Tibial artery (tissue), 4 donors: Measurements from ENCODE around the gene DTNB.
A peak's percentile ranks its signal among the peaks of the same experiment; 100 is the strongest.

ENCODE experiments used
- DNase-seq, 2 donors: peaks; one replicate each; pipeline ENCODE4 v3.0.0-alpha.2; 2019
- H3K27ac ChIP-seq, 2 donors: fragments of 200-600 bp; sonication (generic) in 1 of 2; 1 replicate in 1 of 2; 2 replicates in 1 of 2; pipeline ENCODE4 v1.5.1; 2018 to 2019; ENCODE audit warnings: mild to moderate bottlenecking in 1 of 2
- H3K27me3 ChIP-seq, 2 donors: fragments of 200-600 bp; sonication (generic) in 1 of 2; one replicate each; pipeline versions ENCODE4 v1.5.1 to v1.6.0; 2016 to 2019
- H3K36me3 ChIP-seq, 3 donors: fragments of 200-600 bp; sonication (generic) in 2 of 3; one replicate each; pipeline ENCODE4 v1.5.1; 2016 to 2019; ENCODE audit warnings: mild to moderate bottlenecking in 2 of 3
- H3K4me1 ChIP-seq, 4 donors: fragments of 200-600 bp; sonication (generic) in 2 of 4; 1 replicate in 3 of 4; 2 replicates in 1 of 4; pipeline ENCODE4 v1.5.1; 2016 to 2019
- H3K4me3 ChIP-seq, 2 donors: fragments of 200-600 bp; sonication (generic) in 1 of 2; 1 replicate in 1 of 2; 2 replicates in 1 of 2; pipeline ENCODE4 v1.5.1; 2018 to 2019; ENCODE audit warnings: mild to moderate bottlenecking in 2 of 2
- H3K9me3 ChIP-seq, 3 donors: fragments of 200-600 bp; sonication (generic) in 1 of 3; one replicate each; pipeline ENCODE4 v1.5.1; 2016 to 2019
- intact Hi-C: fragments of 100-400 bp; cut with DNase I; formaldehyde crosslinking; loops from one replicate; pipeline ENCODE4 v1.15.0; 2023; ENCODE audit warnings: low total_unique reads
- TF ChIP-seq, protein P1 (sequence below), 2 experiments: fragments of 200-600 bp in 1 of 2; fragments of 450-650 bp in 1 of 2; IDR thresholded peaks; one replicate each; pipeline ENCODE4 v1.5.1; 2017 to 2019; ENCODE audit warnings: antibody characterized with exemption in 2 of 2, mild to moderate bottlenecking in 1 of 2, moderate library complexity in 1 of 2

DTNB gene

DNA sequence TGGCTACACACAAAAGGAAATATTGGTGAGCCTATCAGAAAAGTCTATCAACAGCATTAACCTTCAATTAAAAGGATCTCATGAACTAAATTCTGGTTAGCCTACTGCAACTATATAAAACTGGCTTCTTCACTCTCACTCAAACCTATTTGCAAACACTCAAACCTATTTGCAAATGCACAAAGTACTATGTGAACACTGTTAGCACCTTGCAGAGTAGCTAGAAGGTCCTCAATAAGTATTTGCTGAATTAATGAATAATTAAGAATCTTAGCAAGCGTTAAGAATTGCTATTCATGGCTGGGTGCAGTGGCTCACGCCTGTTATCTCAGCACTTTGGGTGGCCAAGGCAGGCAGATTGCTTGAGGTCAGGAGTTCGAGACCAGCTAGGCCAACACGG is 150.3 kb downstream of the DTNB start:
- TF ChIP-seq, protein P1, sequence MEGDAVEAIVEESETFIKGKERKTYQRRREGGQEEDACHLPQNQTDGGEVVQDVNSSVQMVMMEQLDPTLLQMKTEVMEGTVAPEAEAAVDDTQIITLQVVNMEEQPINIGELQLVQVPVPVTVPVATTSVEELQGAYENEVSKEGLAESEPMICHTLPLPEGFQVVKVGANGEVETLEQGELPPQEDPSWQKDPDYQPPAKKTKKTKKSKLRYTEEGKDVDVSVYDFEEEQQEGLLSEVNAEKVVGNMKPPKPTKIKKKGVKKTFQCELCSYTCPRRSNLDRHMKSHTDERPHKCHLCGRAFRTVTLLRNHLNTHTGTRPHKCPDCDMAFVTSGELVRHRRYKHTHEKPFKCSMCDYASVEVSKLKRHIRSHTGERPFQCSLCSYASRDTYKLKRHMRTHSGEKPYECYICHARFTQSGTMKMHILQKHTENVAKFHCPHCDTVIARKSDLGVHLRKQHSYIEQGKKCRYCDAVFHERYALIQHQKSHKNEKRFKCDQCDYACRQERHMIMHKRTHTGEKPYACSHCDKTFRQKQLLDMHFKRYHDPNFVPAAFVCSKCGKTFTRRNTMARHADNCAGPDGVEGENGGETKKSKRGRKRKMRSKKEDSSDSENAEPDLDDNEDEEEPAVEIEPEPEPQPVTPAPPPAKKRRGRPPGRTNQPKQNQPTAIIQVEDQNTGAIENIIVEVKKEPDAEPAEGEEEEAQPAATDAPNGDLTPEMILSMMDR (IDR thresholded peaks at IDR 0.05) = no peak
- Histone ChIP-seq H3K27me3 (no peaks in the 10 kb centered on the region), H3K9me3 (no peaks in the 10 kb centered on the region), H3K36me3 (no peaks in the 10 kb centered on the region), H3K4me1 (no peaks in the 10 kb centered on the region), H3K4me3 (no peak overlapping the region), H3K27ac (no peak overlapping the region)
- DNase-seq = no peak
- intact Hi-C loops = loop anchor here (10.0 kb wide), 2 partner anchors 148 to 248 kb away; no protein-coding TSS in a partner anchor

DNA sequence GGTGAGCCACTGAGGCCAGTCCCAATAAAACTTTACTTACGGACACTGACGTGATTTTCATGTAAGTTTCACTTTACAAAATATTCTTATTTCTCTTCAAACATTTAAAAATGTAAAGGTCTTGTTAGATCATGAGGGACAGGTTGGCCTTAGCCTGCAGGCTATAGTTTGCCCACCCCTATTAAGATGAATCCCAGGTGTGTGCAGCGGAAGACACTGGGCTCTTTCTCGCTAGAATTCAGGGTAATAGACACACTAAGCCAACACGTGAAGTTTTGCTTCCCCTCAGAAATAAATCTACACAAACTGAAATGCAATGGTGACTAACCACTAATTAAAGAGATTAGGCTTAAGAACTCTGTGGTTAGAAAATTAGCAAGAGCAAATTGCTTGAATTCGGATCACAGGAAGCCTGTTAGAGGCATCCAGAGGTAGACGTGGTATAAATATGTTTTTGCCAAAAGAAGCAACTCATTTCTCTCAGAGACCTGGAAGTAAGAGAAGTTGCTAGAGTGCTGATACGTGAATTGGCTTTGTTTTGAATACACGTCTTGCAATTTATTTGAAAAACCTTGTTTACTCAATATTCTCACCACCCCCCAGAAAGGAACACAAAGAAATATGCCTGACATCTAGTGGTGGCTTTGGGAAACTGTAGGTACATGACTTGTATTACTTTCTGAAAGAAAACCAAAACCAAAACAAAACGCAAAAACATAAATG is 151.6 kb downstream of the DTNB start:
- no peak overlapping the region for H3K27ac ChIP-seq
- no peaks in the 10 kb centered on the region for H3K9me3 ChIP-seq
- no peaks in the 10 kb centered on the region for H3K27me3 ChIP-seq
- H3K4me1 ChIP-seq = no peaks in the 10 kb centered on the region
- no peak for DNase-seq
- intact Hi-C loops = loop anchor here (10.0 kb wide), 2 partner anchors 147 to 247 kb away; no protein-coding TSS in a partner anchor
- H3K4me3 ChIP-seq = peak overlapping the region in 1 of 2 donors; percentile 9
- TF ChIP-seq, protein P1 (IDR thresholded peaks at IDR 0.05) = peak; percentile 63 to 74
- H3K36me3 ChIP-seq = no peaks in the 10 kb centered on the region

DNA sequence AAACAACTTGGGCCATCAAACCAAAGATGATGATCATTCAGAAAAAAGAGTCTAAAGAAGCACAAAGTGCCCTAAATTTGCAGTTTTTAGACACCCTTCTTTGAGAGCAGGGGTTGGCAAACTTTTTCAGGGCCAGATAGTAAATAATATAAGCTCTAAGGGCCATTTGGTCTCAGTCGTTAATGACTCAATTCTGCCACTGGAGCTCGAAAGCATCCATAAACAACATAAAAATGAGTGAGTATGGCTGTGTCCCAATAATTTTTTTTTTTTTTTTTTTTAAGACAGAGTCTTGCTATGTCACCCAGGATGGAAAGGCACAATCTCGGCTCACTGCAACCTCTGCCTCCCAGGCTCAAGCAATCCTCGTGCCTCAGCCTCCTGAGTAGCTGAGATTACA is 152.3 kb downstream of the DTNB start:
- H3K36me3 ChIP-seq = no peaks in the 10 kb centered on the region
- TF ChIP-seq, protein P1 (IDR thresholded peaks at IDR 0.05) = no peak
- no peaks in the 10 kb centered on the region for H3K9me3 ChIP-seq
- intact Hi-C loops = loop anchor here (10.0 kb wide), 2 partner anchors 146 to 246 kb away; no protein-coding TSS in a partner anchor
- no peaks in the 10 kb centered on the region for H3K27me3 ChIP-seq
- no peak overlapping the region for H3K27ac ChIP-seq
- no peak overlapping the region for H3K4me3 ChIP-seq
- H3K4me1 ChIP-seq = no peaks in the 10 kb centered on the region
- no peak for DNase-seq

DNA sequence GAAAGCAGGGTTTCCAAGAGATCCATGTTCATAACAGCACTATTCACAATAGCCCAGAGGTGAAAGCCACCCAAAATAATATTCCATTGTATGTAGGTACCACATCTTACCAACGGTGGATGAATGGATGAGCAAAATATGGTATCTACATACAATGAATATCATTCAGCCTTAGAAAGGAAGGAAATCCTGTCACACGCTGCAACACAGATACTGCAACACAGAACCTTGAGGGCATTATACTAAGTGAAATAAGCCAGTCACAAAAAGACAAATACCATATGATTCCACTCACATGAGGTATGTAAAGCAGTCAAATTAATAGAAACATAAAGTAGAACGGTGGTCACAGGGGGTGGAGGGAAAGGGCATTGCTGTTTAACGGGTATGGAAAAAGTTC is 155.7 kb downstream of the DTNB start:
- Histone ChIP-seq H3K27ac (no peak overlapping the region), H3K4me1 (no peaks in the 10 kb centered on the region), H3K9me3 (no peaks in the 10 kb centered on the region), H3K36me3 (no peaks in the 10 kb centered on the region), H3K4me3 (no peak overlapping the region), H3K27me3 (no peaks in the 10 kb centered on the region)
- no peak for DNase-seq
- intact Hi-C loops = no loop called here
- TF ChIP-seq, protein P1 (IDR thresholded peaks at IDR 0.05) = no peak

DNA sequence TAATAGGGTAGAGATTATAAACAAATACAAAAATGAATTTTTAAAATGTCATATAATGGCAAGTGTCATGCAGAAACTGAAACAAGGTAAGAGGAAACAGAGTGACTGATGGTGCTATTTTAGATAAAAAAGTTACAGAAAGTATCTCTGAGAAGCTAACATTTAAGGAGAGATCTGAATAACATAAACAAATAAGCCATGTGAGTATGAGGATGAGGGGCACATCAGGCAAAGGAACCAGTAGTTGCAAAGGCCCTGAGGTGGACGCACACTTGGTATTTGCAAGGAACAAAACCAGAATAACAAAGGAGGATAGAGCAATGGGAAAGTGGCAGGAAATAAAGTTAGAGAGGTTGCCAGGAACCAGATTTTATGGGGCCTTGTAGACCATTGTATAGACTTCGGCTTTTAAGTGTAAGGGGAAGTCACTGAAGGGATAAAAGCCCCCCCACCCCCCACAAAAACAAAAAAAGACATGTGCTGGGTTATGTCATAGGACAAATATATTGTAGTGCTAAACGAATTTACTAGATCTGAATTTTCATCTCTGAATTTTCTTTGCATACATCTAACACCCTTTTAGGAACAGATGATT is 159.2 kb downstream of the DTNB start:
- no peak for DNase-seq
- TF ChIP-seq, protein P1 (IDR thresholded peaks at IDR 0.05) = no peak
- intact Hi-C loops = no loop called here
- no peaks in the 10 kb centered on the region for H3K36me3 ChIP-seq
- no peak overlapping the region for H3K27ac ChIP-seq
- no peaks in the 10 kb centered on the region for H3K4me1 ChIP-seq
- no peak overlapping the region for H3K4me3 ChIP-seq
- no peaks in the 10 kb centered on the region for H3K27me3 ChIP-seq
- no peaks in the 10 kb centered on the region for H3K9me3 ChIP-seq
